NCI-H82 treated with DMSO at 0.1 percent for 48 hours (cell line): ENCODE data around the gene GPR158.

Experiments used
- DNase-seq: peaks from one replicate; lab custom pipeline; 2025; ENCODE audit not compliant: unreplicated experiment; lab: John Stamatoyannopoulos, UW

Gene GPR158

GRCh38 chr10:25206693-25207414, 32.1 kb downstream of the GPR158 start:
- no peak for DNase-seq

GRCh38 chr10:25209618-25210017, 34.8 kb downstream of the GPR158 start:
- DNase-seq: no peak

DNA sequence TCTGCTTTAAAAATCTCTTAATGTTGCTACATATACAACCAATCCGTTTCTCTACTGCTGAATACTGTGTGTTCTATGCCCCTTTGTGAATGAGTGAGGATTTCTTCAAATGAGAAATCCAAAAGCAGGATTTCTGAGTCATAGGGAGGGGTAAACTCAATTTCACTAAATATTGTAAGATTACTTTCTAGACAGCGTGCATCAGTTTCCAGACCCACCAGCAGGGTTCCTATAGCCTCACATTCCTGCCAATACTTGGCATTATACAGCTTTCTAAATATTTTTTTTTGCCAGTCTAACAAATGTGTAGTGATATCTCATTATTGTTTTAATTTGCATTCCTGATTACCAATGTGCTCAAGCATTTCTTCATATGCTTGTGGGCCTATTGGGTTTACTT, 35.5 kb downstream of the GPR158 start:
- no peak for DNase-seq

DNA sequence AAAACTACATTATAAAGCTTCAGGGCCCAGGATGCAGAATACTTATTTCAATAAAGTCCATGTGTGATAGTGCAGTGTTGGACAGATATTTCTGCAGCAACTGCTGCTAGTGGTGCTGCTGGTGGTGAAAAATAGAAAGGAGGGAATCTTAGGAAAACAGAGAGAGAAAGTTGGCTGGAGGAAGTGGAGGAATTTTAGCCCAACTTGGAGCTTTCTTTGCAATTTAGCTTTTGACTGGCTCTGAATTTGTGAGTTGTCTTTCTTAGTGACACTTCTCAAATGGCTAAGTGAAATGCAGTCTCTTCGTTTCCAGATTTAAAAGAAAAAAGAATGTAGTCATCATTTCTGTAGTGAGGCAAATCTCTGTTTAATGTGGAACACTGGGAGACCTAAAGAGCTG, 45.4 kb downstream of the GPR158 start:
- no peak for DNase-seq

GRCh38 chr10:25222085-25222660, 47.4 kb downstream of the GPR158 start:
- no peak for DNase-seq

- peak; percentile 20 for DNase-seq
Measured at GRCh38 chr10:25226775-25227682, 52.2 kb downstream of the GPR158 start.

- no peak for DNase-seq
Measured at GRCh38 chr10:25231751-25232150, 57.0 kb downstream of the GPR158 start.

DNA sequence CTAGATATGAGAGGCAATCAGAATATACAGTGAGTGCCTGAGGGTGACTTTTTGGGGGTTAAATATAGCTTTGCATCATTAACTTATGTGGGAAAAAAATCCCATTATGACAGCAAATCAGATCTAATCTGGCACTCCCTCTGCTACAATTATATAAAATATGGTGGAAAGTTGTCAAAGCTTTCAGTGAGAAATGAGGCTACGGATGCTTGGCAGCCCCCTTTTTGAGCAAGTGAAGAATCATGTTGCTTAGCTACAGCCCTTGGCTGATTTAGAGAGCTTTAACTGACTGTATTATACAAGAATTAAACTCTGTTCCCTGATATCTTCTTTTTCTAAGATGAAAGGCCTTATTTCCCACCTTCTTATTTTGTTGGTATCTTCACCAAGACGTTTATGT, 57.4 kb downstream of the GPR158 start:
- no peak for DNase-seq

DNA sequence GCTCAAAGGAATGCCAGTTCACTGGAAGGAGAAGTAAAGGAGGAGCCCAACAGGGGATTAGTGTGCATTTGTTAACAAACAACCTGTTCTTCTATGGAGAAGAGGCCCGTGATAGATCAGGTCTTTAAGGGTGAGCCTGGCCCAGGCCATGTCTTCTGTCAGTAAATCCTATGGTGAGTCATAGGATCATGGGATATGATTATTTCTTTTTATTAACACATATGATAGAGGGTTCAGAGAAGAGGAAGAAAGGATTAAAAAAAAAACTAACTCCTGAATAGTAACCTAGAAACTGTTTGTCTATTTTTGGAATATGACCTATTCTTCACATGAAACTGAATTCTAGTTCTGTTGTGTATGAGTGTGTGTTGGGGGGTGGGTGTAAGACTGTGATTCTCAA, 70.4 kb downstream of the GPR158 start:
- DNase-seq: no peak

DNA sequence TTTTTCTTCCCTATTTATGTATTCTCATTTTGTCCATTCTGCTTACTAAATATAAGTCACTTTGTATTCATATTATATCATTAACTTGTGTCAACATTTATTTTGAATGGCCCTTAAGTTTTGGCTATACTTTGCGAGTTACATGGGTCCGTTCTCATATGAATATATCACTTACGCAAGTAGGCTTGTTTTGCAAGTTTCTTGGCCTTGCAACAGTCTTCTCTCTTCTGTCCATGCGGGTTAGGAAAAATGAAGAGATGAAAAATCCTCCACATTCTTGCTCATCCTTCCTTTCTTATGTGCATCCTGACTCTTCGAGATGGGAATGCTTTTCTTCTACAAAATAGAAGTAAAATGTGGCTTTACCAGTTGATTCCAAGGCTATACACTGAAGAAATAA, 82.8 kb downstream of the GPR158 start:
- no peak for DNase-seq

DNA sequence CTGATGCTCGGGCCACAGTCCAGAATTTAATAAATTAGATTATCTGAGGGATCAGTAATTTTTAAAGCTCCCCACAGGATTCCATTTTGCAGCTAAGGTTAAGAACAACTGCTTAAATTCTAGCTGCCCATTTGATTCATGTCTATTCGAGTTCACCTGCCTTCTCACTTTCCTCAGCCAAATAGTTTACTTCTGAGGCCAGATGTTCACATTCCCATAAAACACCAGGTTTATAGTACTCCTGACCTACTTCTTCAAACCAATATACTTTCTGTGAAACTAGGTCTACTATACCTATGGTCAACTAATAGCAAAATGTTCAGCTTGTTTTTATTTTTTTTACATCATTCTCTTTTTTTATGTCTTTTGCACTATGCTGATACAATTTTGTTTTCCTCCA, 86.3 kb downstream of the GPR158 start:
- peak; percentile 56 for DNase-seq

GRCh38 chr10:25261558-25261957, 86.8 kb downstream of the GPR158 start:
- no peak for DNase-seq

DNA sequence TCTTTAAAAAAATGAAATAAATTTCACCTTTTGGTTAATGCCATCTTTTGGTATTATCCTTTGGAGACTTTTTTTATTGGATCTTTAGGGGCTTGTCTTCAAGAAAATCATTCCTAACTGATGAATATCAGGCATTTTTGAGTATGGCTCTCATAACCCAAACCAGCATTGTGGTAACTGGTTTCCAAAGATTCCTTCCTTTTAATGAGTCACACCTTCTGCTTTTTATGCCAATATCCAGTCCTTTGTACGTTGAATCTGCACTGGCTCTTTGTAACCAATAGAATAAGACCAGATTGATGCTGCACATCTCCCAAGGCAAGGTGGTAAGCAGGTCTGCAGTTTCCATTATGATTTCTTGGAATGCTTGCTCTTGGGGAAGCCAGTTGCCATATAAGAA, 89.1 kb downstream of the GPR158 start:
- DNase-seq: no peak

GRCh38 chr10:25278180-25278579, 103.4 kb downstream of the GPR158 start:
- no peak for DNase-seq

- DNase-seq: no peak
Measured at GRCh38 chr10:25280076-25280475, 105.3 kb downstream of the GPR158 start.

DNA sequence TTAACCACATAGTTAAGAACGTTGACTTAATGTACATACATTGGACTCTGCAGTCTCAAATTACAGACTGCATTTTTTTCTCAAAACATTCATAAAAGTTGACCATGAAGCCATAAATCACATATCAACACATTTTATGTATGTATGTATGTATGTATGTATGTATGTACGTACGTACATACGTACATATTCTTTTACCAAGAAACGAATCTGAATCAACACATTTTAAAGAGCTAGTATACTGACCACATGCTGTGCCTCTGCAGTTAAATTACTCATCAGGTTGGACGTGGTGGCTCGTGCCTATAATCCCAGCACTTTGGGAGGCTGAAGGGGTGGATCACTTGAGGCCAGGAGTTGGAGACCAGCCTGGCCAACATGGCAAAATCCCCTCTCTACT, 105.8 kb downstream of the GPR158 start:
- no peak for DNase-seq

DNA sequence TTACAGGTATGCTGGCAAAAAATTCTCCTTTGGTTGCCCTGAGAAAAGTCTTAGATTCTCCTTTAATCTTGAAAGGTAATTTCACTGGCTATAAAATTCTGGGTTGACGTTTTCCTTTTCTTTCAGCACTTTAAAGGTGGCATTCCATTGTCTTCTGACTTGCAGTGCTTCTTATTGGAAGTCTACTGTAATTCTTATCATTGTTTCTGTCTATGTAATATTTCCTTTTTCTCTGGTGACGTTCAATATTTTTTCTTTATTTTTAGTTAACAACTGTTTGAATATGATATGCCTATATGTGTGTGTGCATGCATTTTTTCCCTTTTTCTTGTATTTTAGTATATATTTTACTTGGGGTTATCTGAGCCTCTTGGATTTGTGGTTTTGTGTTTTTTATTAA, 111.0 kb downstream of the GPR158 start:
- no peak for DNase-seq

DNA sequence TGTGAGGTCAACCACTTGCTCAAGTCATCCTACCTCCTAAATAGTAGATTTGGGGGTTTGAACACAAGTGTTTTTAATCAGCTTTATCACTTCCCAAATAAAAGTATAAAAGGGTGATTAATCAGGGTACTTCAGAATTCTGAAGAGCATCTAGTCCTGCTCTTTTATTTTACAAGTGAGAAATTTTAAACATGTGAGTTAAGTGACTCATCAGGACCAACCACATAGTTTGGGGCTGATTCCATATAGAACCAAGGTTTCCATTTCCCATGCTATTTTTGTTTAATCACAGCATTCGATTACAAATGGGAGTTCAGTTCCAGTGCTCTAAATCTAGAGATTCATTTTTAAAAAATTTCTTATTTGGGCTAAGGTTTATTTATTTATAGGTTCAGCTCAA, 113.4 kb downstream of the GPR158 start:
- no peak for DNase-seq

GRCh38 chr10:25294032-25294926, 119.5 kb downstream of the GPR158 start:
- no peak for DNase-seq

- DNase-seq: no peak
Measured at GRCh38 chr10:25296324-25296723, 121.5 kb downstream of the GPR158 start.

GRCh38 chr10:25297466-25297865, 122.7 kb downstream of the GPR158 start:
- DNase-seq: no peak
